HG02571 (cell line): Measurements from ENCODE around the gene RNF220.
"Not testable (repeated sequence)": the region's sequence is repeated elsewhere in the genome, so short reads cannot be mapped to it uniquely, and the experiment has no call there.

ENCODE experiments used
- ATAC-seq: cut with Tn5 transposase; IDR thresholded peaks from one replicate; pipeline ENCODE4 v1.9.1; 2021; ENCODE audit warnings: mild to moderate bottlenecking, moderate library complexity; ENCODE audit not compliant: unreplicated experiment

Gene RNF220

DNA sequence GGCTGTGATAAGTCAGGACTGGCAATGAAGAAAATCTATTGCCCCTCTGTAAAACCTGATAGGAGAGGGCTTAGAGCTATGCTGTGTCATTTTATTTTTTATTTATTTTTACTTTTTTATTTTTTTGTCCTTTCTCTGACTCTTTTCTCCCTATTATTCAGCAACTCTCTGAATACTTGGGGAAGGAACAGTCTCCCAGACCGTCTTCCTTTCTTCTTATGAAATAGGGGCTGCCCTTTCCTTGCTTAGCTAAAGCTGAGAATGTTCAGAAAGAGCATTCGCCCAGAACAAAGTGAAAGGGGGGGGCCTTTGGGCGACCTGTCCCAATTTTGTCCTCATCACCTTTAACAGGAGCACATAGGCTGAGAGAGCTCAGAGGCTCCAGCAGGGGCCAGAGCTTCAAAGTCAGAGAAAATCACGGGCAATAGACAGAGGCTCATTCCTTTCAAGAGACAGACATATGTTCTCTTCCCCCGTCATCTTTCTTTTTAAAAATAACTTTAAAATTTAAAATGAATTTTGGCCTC, 80.9 kb downstream of the RNF220 start:
- no peak for ATAC-seq

DNA sequence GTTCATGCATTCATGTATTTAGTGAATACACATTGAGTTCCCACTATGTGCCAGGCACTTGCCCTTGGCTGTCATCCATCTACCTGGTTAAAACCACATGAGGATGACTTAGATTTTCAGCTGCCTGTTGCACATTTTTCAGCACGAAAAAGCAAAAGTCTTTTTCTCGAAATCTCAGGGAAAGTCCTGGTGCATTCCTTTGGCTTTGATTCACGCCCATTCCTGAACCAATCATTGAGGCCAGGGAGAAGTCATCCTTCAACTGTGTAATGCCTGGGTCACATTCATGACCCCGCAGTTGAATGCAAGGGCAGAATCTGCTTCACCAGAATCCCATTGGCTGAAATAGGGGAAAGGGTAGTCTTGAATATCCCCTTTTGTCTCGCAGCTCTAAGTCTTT, 84.4 kb downstream of the RNF220 start:
- ATAC-seq: no peak

- no peak for ATAC-seq
Observed at GRCh38 chr1:44496541-44497171, 91.6 kb downstream of the RNF220 start.

DNA sequence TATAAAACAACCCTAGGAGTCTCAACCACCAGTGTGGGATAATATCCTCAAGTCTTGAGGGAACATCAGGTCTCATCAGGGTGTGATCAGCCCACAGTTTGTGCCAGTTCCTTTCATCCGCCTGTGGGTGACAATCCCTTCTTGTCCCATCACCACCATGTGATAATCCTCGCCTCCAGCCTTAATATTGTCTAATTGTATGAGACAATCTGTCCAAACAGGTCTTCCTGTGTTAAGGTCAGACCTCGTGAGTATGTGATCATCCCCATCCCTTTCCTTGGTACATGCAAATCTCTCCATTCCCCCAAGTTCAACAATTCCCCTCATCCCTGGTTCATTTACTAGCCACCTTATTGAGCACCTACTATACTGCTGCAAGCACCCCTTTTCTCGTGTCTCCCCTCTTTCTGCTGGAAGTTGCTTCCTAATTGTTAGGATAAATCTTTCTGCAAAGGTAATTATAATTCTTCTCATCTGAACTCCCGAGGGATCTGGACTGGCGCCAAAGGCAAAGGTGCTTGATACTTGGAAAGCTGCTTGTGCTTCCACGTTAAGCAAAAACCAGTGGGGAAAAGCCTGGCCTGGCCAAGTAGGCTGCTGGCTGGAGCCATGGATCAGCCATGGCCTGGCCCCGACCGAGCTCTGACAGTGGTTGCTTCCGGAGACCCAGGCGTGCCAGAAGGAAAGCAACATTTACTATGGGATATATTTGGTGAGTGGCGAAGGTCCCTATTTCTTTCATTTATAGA, 92.5 kb downstream of the RNF220 start:
- no peak for ATAC-seq

DNA sequence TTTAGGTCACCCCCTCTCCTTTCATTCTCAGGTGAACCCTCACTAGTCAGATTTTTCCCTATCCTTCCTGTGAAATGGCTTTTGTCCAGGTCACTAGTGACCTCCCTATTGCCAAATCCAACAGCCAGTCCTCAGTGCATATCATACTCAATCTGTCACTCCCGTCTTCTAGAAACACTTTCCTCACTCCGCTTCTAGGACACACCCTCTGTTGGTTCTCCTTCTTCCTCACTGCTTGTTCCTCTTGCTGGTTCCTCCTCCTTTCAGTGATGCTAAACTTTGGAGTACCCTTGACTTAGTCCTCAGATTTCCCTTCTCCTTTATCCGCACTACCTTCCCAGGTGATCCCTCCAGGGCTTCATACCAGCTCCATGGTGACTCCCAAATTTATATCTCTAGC, 94.3 kb downstream of the RNF220 start:
- no peak for ATAC-seq

GRCh38 chr1:44500181-44501046, 95.4 kb downstream of the RNF220 start:
- ATAC-seq: no peak

- ATAC-seq: no peak
Observed at GRCh38 chr1:44501047-44501890, 96.2 kb downstream of the RNF220 start.

DNA sequence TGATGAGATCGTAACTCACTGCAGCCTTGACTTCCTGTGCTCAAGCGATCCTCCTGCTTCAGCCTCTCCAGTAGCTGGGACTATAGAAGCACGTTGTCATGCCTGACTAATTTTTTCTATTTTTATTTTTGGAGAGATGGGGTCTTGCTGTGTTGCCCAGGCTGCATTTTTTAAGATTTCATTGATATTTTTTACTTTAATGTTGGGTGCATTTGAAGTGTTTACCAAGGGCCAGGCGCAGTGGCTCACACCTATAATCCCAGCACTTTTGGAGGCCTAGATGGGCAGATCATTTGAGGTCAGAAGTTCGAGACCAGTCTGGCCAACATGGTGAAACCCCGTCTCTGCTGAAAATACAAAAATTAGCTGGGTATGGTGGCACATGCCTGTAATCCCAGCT, 97.8 kb downstream of the RNF220 start:
- not testable (repeated sequence) for ATAC-seq

DNA sequence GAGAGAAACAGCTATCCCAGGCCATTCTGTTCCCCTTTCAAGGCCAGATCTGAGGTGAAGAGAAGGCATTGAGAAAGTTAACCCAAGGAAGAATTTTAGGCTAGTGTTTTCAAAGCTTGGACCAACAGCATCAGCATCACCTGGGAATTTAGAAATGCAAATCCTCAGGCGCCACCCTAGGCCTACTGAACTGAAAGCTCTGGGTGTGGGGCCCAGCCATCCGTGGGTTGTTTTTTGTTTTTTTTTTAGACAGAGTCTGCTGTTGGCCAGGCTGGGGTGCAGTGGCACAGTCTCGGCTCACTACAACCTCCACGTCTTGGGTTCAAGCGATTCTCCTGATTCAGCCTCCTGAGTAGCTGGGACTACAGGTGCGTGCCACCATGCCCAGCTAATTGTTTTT, 98.6 kb downstream of the RNF220 start:
- no peak for ATAC-seq

DNA sequence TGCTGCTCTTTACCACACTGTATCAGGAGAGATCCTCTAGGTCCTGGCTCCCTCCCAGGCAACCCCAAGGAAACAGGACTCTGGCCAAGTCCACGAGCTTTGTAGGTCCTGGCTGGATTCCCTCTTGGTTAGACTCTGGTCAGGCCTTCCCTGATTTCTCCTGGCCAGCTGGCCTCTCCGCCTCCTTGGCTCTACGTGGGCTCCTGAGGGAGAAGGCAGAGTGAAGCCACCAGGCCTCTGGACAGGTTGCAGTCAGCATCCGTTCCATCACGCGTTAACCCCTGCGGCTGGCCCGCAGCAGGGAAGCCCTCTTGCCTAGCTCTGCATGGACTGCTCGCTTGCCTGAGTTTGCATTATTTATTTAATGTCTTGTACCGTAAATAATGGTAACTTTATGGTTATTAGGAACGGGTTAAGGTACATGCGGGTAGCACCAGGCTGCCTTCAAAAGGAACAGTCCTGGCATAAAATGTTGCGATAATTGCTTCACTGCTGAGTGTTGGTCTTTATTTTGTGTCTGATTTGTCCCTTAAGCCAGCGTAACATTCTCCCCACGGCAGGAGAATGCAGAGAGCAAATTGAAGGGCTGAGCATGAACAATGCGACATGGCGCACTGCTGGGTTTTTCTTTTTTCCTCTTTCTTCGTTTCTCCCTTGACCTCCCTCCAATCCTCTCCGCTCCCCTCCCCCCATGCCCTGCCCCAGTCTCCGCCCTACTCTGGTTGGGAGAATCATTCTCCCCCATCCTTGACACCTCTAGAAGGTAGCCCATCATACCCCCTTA, 100.3 kb downstream of the RNF220 start:
- no peak for ATAC-seq

GRCh38 chr1:44507490-44508396, 102.7 kb downstream of the RNF220 start:
- ATAC-seq: no peak

DNA sequence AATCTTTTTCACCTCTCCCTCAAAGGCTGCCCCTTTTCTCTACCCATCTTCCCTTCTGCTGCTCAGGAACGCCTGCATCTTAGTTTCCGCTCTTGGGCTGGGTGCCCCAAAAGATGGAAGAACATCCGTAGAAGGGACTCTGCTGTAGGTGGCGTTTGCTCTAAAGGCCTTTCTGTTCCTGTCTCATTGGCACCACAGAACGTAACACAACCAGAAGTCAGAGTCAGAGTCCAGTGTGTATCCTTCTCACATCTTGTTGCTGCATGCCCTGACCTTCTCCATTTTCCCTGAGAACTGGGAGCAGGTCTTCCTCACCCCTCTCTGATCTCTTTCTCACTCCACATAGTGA, 103.3 kb downstream of the RNF220 start:
- no peak for ATAC-seq

GRCh38 chr1:44511363-44511762, 106.3 kb downstream of the RNF220 start:
- no peak for ATAC-seq

DNA sequence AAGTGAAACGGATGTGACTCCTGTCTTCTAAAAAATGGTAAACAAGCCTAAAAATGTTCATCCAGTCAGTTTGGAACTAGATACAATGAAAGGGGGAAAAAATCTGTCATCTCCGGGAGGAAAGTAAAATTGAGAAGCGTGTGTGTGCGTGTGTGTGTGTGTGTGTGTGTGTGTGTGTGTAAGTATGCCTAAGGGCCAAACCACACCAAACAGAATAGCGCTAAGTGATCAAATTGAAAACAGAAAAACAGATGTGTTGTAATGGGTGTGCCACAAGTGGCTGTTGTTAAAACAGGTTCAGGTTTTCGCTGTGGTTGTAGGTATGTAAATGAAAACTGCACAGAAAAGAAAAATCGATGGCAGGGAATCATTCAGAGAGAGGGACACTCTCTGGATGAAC, 106.7 kb downstream of the RNF220 start:
- no peak for ATAC-seq

DNA sequence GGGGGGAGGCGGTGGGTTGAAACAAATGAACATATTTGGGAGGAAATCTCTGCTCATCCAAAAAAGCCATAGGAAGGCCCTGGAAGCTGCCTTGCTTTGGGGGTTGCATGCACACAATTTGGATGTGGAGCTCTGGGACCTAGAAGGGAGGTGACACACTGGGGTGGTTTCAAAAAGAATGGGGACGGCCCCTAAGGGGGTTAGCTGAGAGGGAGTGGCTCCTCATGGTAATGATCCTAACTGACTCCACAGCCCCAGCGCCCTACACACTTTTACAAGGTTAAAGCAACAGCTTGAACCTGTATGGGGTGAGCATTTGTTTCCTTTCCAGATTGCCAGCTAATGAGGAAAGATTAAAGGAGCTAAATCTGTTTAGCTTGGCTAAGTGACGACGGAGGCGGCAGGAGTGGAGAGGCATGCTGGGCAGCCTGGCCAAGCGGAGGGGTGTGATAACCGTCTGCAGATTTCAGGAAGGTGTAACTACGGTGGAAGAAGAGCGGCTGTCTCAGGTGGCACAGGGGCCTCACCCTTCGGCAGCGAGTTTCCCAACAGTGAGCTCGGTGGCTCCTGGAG, 107.3 kb downstream of the RNF220 start:
- no peak for ATAC-seq

GRCh38 chr1:44513111-44513510, 108.1 kb downstream of the RNF220 start:
- ATAC-seq: no peak

GRCh38 chr1:44514673-44515072, 109.6 kb downstream of the RNF220 start:
- no peak for ATAC-seq

- no peak for ATAC-seq
Observed at GRCh38 chr1:44515416-44515815, 110.4 kb downstream of the RNF220 start.
